Caco-2 (cell line): ENCODE data around the gene TSPAN18. TPM values are rescaled to one million over a fixed set of nuclear protein-coding genes. Genes with fewer than 3 reads are reported as not detected.
A peak's percentile ranks its signal among the peaks of the same experiment; 100 is the strongest.

Experiments used
- BruUV-seq: library from RNA; stranded (reverse); fragments of 400-500 nt; replicated peaks from 2 replicates; lab custom pipeline; 2021; lab: Mats Ljungman, UMichigan
- CTCF ChIA-PET: fragments of 300-600 bp; sonication (Branson Sonifier 250); formaldehyde crosslinking; loops from one replicate; lab custom pipeline; 2022; ENCODE audit warnings: antibody characterized with exemption; lab: Charles Lee
- POLR2A ChIA-PET: fragments of 300-600 bp; sonication (Branson Sonifier 250); formaldehyde crosslinking; loops from one replicate; lab custom pipeline; 2022; ENCODE audit warnings: antibody characterized with exemption; lab: Charles Lee
- DNase-seq, 2 experiments: peaks; one replicate each; pipeline versions ENCODE4 v3.0.0 to v3.0.0-alpha.2; 2020 to 2022
- H3K27me3 ChIP-seq: replicated peaks from 2 replicates; pipeline ENCODE4 v1.6.0; 2011; ENCODE audit warnings: low read length; ENCODE audit not compliant: control insufficient read depth, insufficient read depth
- H3K36me3 ChIP-seq: 2 replicates; pipeline ENCODE4 v1.5.1; 2011; ENCODE audit warnings: low read length; ENCODE audit not compliant: control insufficient read depth, insufficient read depth
- H3K4me1 ChIP-seq: fragments of 250-450 bp; sonication (Bioruptor Pico); 2 replicates; pipeline ENCODE4 v1.5.1; 2020; ENCODE audit warnings: mild to moderate bottlenecking
- H3K4me3 ChIP-seq: 2 replicates; pipeline ENCODE4 v1.5.1; 2011; ENCODE audit warnings: low read depth, mild to moderate bottlenecking, control low read depth, low read length
- H3K9me3 ChIP-seq: fragments of 250-450 bp; sonication (Bioruptor Pico); 2 replicates; pipeline ENCODE4 v1.5.1; 2020; ENCODE audit warnings: mild to moderate bottlenecking, moderate library complexity
- H3K27ac Mint-ChIP-seq: one replicate; pipeline ENCODE4 v1.8.0; 2022; ENCODE audit warnings: mixed read lengths; ENCODE audit not compliant: unreplicated experiment
- H3K27me3 Mint-ChIP-seq: one replicate; pipeline ENCODE4 v1.8.0; 2022; ENCODE audit warnings: mixed read lengths; ENCODE audit not compliant: insufficient read depth, unreplicated experiment
- H3K36me3 Mint-ChIP-seq: one replicate; pipeline ENCODE4 v1.8.0; 2022; ENCODE audit warnings: mild to moderate bottlenecking, mixed read lengths; ENCODE audit not compliant: insufficient read depth, unreplicated experiment
- H3K4me1 Mint-ChIP-seq: one replicate; pipeline ENCODE4 v1.8.0; 2022; ENCODE audit warnings: low read depth, mixed read lengths; ENCODE audit not compliant: unreplicated experiment
- H3K4me3 Mint-ChIP-seq: one replicate; pipeline ENCODE4 v1.8.0; 2022; ENCODE audit warnings: mild to moderate bottlenecking, moderate library complexity, mixed read lengths; ENCODE audit not compliant: unreplicated experiment
- H3K9me3 Mint-ChIP-seq: one replicate; pipeline ENCODE4 v1.8.0; 2022; ENCODE audit warnings: mixed read lengths; ENCODE audit not compliant: unreplicated experiment
- CTCF ChIP-seq, 2 experiments: fragments of 200-600 bp in 1 of 2; IDR thresholded peaks; 1 replicate in 1 of 2; 2 replicates in 1 of 2; pipeline versions ENCODE4 v1.5.1 to v1.8.0; 2011 to 2022; ENCODE audit warnings: antibody characterized with exemption in 1 of 2, control low read depth in 1 of 2, inconsistent platforms in 1 of 2, low read depth in 1 of 2, low read length in 1 of 2, mild to moderate bottlenecking in 1 of 2, moderate library complexity in 1 of 2; ENCODE audit not compliant: insufficient read depth in 1 of 2, severe bottlenecking in 1 of 2, unreplicated experiment in 1 of 2
- intact Hi-C: fragments of 100-400 bp; cut with micrococcal nuclease; formaldehyde crosslinking; loops from one replicate; pipeline ENCODE4 v1.10.0; 2022; ENCODE audit not compliant: unreplicated experiment
- total RNA-seq: library from RNA; stranded (reverse); gene quantifications from 2 replicates; pipeline ENCODE4 v1.2.3, GENCODE V29; 2022

Gene TSPAN18
- total RNA-seq, 1 experiment from 2014 or later, result 7.4 TPM

GRCh38 chr11:44770401-44770800 lies 43.6 kb downstream of the TSPAN18 start:
- Mint-ChIP-seq H3K36me3 (no peaks in the 10 kb centered on the region), H3K4me1 (peaks cover 10% of the 10 kb centered on the region), H3K27ac (no peak overlapping the region), H3K9me3 (peaks cover 12% of the 10 kb centered on the region), H3K4me3 (no peak overlapping the region), H3K27me3 (peaks cover 6% of the 10 kb centered on the region)
- H3K27me3 ChIP-seq, result no peaks in the 10 kb centered on the region; the same call in 1 of the 2 replicates
- TF ChIP-seq CTCF (IDR thresholded peaks at IDR 0.05; ENCODE audit: insufficient read depth in 1 of 2, low read depth in 1 of 2, low read length in 1 of 2, severe bottlenecking in 1 of 2, unreplicated experiment in 1 of 2), result no peak
- ChIA-PET CTCF (no interaction called here), POLR2A (no interaction called here)
- BruUV-seq, result no TSS peak
- no peak overlapping the region for H3K4me3 ChIP-seq
- peak in 1 of 2 experiments; percentile 5 for DNase-seq
- intact Hi-C loops, result no loop called here
- peaks cover 6% of the 10 kb centered on the region; the same call in 1 of the 2 replicates for H3K9me3 ChIP-seq
- H3K4me1 ChIP-seq, result peaks cover 4% of the 10 kb centered on the region; the same call in 1 of the 2 replicates
- H3K36me3 ChIP-seq, result no peaks in the 10 kb centered on the region; the same call in 1 of the 2 replicates

- Histone ChIP-seq H3K27me3 (no peaks in the 10 kb centered on the region; the same call in 1 of the 2 replicates), H3K4me1 (peaks cover 4% of the 10 kb centered on the region; the same call in 1 of the 2 replicates), H3K4me3 (no peak overlapping the region), H3K36me3 (no peaks in the 10 kb centered on the region; the same call in 1 of the 2 replicates), H3K9me3 (peaks cover 6% of the 10 kb centered on the region; the same call in 1 of the 2 replicates)
- no peak for TF ChIP-seq CTCF (IDR thresholded peaks at IDR 0.05; ENCODE audit: insufficient read depth in 1 of 2, low read depth in 1 of 2, low read length in 1 of 2, severe bottlenecking in 1 of 2, unreplicated experiment in 1 of 2)
- Mint-ChIP-seq H3K4me3 (no peak overlapping the region), H3K27me3 (peaks cover 6% of the 10 kb centered on the region), H3K9me3 (peaks cover 12% of the 10 kb centered on the region), H3K36me3 (no peaks in the 10 kb centered on the region), H3K4me1 (peaks cover 10% of the 10 kb centered on the region), H3K27ac (no peak overlapping the region)
- peak in 1 of 2 experiments; percentile 2 for DNase-seq
- POLR2A ChIA-PET, result no interaction called here
- CTCF ChIA-PET, result interaction anchor here (0.6 kb wide), 1 partner anchor 214 kb away, joined by 3 read pairs; no protein-coding TSS in a partner anchor
- intact Hi-C loops, result no loop called here
- no TSS peak for BruUV-seq
These were observed 44.5 kb downstream of the TSPAN18 start for GRCh38 chr11:44771252-44771734.

GRCh38 chr11:44771841-44772240 lies 45.1 kb downstream of the TSPAN18 start:
- BruUV-seq, result no TSS peak
- Mint-ChIP-seq H3K36me3 (no peaks in the 10 kb centered on the region), H3K9me3 (peaks cover 12% of the 10 kb centered on the region), H3K27ac (no peak overlapping the region), H3K4me3 (no peak overlapping the region), H3K4me1 (peaks cover 10% of the 10 kb centered on the region), H3K27me3 (peaks cover 6% of the 10 kb centered on the region)
- Histone ChIP-seq H3K4me1 (peaks cover 4% of the 10 kb centered on the region; the same call in 1 of the 2 replicates), H3K27me3 (no peaks in the 10 kb centered on the region; the same call in 1 of the 2 replicates), H3K36me3 (no peaks in the 10 kb centered on the region; the same call in 1 of the 2 replicates), H3K9me3 (peaks cover 6% of the 10 kb centered on the region; the same call in 1 of the 2 replicates), H3K4me3 (no peak overlapping the region)
- intact Hi-C loops, result no loop called here
- ChIA-PET CTCF (no interaction called here), POLR2A (no interaction called here)
- no peak for TF ChIP-seq CTCF (IDR thresholded peaks at IDR 0.05; ENCODE audit: insufficient read depth in 1 of 2, low read depth in 1 of 2, low read length in 1 of 2, severe bottlenecking in 1 of 2, unreplicated experiment in 1 of 2)
- DNase-seq, result no peak
